ENCODE measurements around the gene TMEM245.

TMEM245 gene

GRCh38 chr9:109150925-109151545 lies 31.3 kb upstream of the TMEM245 start:
- no peak overlapping the region for H3K4me3 ChIP-seq (ENCODE audit: insufficient read depth in 1 of 2, low read depth in 1 of 2, low read length in 2 of 2)
- DNase-seq: no peak
- H3K23ac ChIP-seq (ENCODE audit: low read length in 2 of 2): no peak overlapping the region
- no peak overlapping the region for H3K4me2 ChIP-seq (ENCODE audit: low read length, poor library complexity, severe bottlenecking)
- H2BK5ac ChIP-seq (ENCODE audit: low read depth, low read length, poor library complexity, severe bottlenecking): no peak overlapping the region
- no peak overlapping the region for H3K18ac ChIP-seq (ENCODE audit: low read depth in 1 of 2, low read length in 2 of 2)
- H3K27me3 ChIP-seq (ENCODE audit: control insufficient read depth in 1 of 2, insufficient read depth in 1 of 2, low read length in 2 of 2): peaks cover 3 to 26% of the 10 kb centered on the region in 2 experiments
- no peak overlapping the region for H3K4ac ChIP-seq (ENCODE audit: low read depth in 1 of 2, low read length in 2 of 2)
- no peaks in the 10 kb centered on the region for H3K36me3 ChIP-seq (ENCODE audit: control insufficient read depth in 1 of 2, insufficient read depth in 2 of 2, low read depth in 1 of 2, low read length in 2 of 2)
- 79% methylated on average over 2 of the region's 3 CpGs for WGBS
- H2BK15ac ChIP-seq (ENCODE audit: low read depth, poor library complexity, severe bottlenecking): no peak overlapping the region
- H2AFZ ChIP-seq (ENCODE audit: low read depth, low read length): no peak overlapping the region
- no peak overlapping the region for H2BK12ac ChIP-seq (ENCODE audit: low read length in 2 of 2)
- H3K14ac ChIP-seq (ENCODE audit: low read length in 2 of 2): no peak overlapping the region
- H3K9me3 ChIP-seq (ENCODE audit: control insufficient read depth, low read length): peaks cover 7% of the 10 kb centered on the region
- no peaks in the 10 kb centered on the region for H3K79me1 ChIP-seq (replicated peaks; ENCODE audit: low read length, poor library complexity, severe bottlenecking)
- no peak overlapping the region for H4K8ac ChIP-seq (ENCODE audit: low read length)
- no peak overlapping the region for H2AK5ac ChIP-seq (ENCODE audit: low read length, severe bottlenecking)
- H3K9ac ChIP-seq (ENCODE audit: low read length): no peak overlapping the region
- no peak overlapping the region for H2BK120ac ChIP-seq (ENCODE audit: low read depth, low read length)
- H3K27ac ChIP-seq (ENCODE audit: low read length, poor library complexity, severe bottlenecking): no peak overlapping the region
- H3K4me1 ChIP-seq (ENCODE audit: control insufficient read depth, insufficient read depth, low read depth, low read length): no peaks in the 10 kb centered on the region
- no peak overlapping the region for H4K91ac ChIP-seq (ENCODE audit: low read length)

- H3K4me2 ChIP-seq (ENCODE audit: low read length, poor library complexity, severe bottlenecking): no peak overlapping the region
- H3K36me3 ChIP-seq (ENCODE audit: control insufficient read depth in 1 of 2, insufficient read depth in 2 of 2, low read depth in 1 of 2, low read length in 2 of 2): no peaks in the 10 kb centered on the region
- peaks cover 3 to 29% of the 10 kb centered on the region in 2 experiments for H3K27me3 ChIP-seq (ENCODE audit: control insufficient read depth in 1 of 2, insufficient read depth in 1 of 2, low read length in 2 of 2)
- no peak overlapping the region for H2BK5ac ChIP-seq (ENCODE audit: low read depth, low read length, poor library complexity, severe bottlenecking)
- H4K91ac ChIP-seq (ENCODE audit: low read length): no peak overlapping the region
- H3K4me1 ChIP-seq (ENCODE audit: control insufficient read depth, insufficient read depth, low read depth, low read length): no peaks in the 10 kb centered on the region
- DNase-seq: no peak
- H2AK5ac ChIP-seq (ENCODE audit: low read length, severe bottlenecking): no peak overlapping the region
- no peak overlapping the region for H3K18ac ChIP-seq (ENCODE audit: low read depth in 1 of 2, low read length in 2 of 2)
- H3K9me3 ChIP-seq (ENCODE audit: control insufficient read depth, low read length): peaks cover 7% of the 10 kb centered on the region
- no peak overlapping the region for H3K4ac ChIP-seq (ENCODE audit: low read depth in 1 of 2, low read length in 2 of 2)
- H3K14ac ChIP-seq (ENCODE audit: low read length in 2 of 2): no peak overlapping the region
- no peak overlapping the region for H2BK12ac ChIP-seq (ENCODE audit: low read length in 2 of 2)
- H3K27ac ChIP-seq (ENCODE audit: low read length, poor library complexity, severe bottlenecking): no peak overlapping the region
- no peak overlapping the region for H2BK15ac ChIP-seq (ENCODE audit: low read depth, poor library complexity, severe bottlenecking)
- H4K8ac ChIP-seq (ENCODE audit: low read length): no peak overlapping the region
- no peak overlapping the region for H2AFZ ChIP-seq (ENCODE audit: low read depth, low read length)
- H3K23ac ChIP-seq (ENCODE audit: low read length in 2 of 2): no peak overlapping the region
- no peak overlapping the region for H2BK120ac ChIP-seq (ENCODE audit: low read depth, low read length)
- no peak overlapping the region for H3K4me3 ChIP-seq (ENCODE audit: insufficient read depth in 1 of 2, low read depth in 1 of 2, low read length in 2 of 2)
- no peaks in the 10 kb centered on the region for H3K79me1 ChIP-seq (replicated peaks; ENCODE audit: low read length, poor library complexity, severe bottlenecking)
- H3K9ac ChIP-seq (ENCODE audit: low read length): no peak overlapping the region
- 96% methylated on average over 1 of the region's 4 CpGs for WGBS
These were observed 30.0 kb upstream of the TMEM245 start for GRCh38 chr9:109149722-109150121.

- Histone ChIP-seq H3K4me3 (ENCODE audit: insufficient read depth in 1 of 2, low read depth in 1 of 2, low read length in 2 of 2) (no peak overlapping the region), H2BK120ac (ENCODE audit: low read depth, low read length) (no peak overlapping the region), H3K27me3 (ENCODE audit: control insufficient read depth in 1 of 2, insufficient read depth in 1 of 2, low read length in 2 of 2) (peaks cover 3 to 29% of the 10 kb centered on the region in 2 experiments), H3K18ac (ENCODE audit: low read depth in 1 of 2, low read length in 2 of 2) (no peak overlapping the region), H3K9me3 (ENCODE audit: control insufficient read depth, low read length) (peaks cover 7% of the 10 kb centered on the region), H4K91ac (ENCODE audit: low read length) (no peak overlapping the region), H2BK12ac (ENCODE audit: low read length in 2 of 2) (no peak overlapping the region), H4K8ac (ENCODE audit: low read length) (no peak overlapping the region), H2AFZ (ENCODE audit: low read depth, low read length) (no peak overlapping the region), H2AK5ac (ENCODE audit: low read length, severe bottlenecking) (no peak overlapping the region), H2BK5ac (ENCODE audit: low read depth, low read length, poor library complexity, severe bottlenecking) (no peak overlapping the region), H3K4me2 (ENCODE audit: low read length, poor library complexity, severe bottlenecking) (no peak overlapping the region), H3K9ac (ENCODE audit: low read length) (no peak overlapping the region), H3K79me1 (replicated peaks; ENCODE audit: low read length, poor library complexity, severe bottlenecking) (no peaks in the 10 kb centered on the region), H3K14ac (ENCODE audit: low read length in 2 of 2) (no peak overlapping the region), H3K36me3 (ENCODE audit: control insufficient read depth in 1 of 2, insufficient read depth in 2 of 2, low read depth in 1 of 2, low read length in 2 of 2) (no peaks in the 10 kb centered on the region), H2BK15ac (ENCODE audit: low read depth, poor library complexity, severe bottlenecking) (no peak overlapping the region), H3K23ac (ENCODE audit: low read length in 2 of 2) (no peak overlapping the region), H3K4ac (ENCODE audit: low read depth in 1 of 2, low read length in 2 of 2) (no peak overlapping the region), H3K4me1 (ENCODE audit: control insufficient read depth, insufficient read depth, low read depth, low read length) (no peaks in the 10 kb centered on the region), H3K27ac (ENCODE audit: low read length, poor library complexity, severe bottlenecking) (no peak overlapping the region)
- 85% methylated on average over 3 of the region's 5 CpGs for WGBS
- DNase-seq: no peak
These were observed 29.3 kb upstream of the TMEM245 start for GRCh38 chr9:109149089-109149488.

- no peak for DNase-seq
- Histone ChIP-seq H3K23ac (ENCODE audit: low read length in 2 of 2) (no peak overlapping the region), H4K91ac (ENCODE audit: low read length) (no peak overlapping the region), H3K27me3 (ENCODE audit: control insufficient read depth in 1 of 2, insufficient read depth in 1 of 2, low read length in 2 of 2) (peaks cover 0 to 25% of the 10 kb centered on the region in 2 experiments), H2AK5ac (ENCODE audit: low read length, severe bottlenecking) (no peak overlapping the region), H2BK120ac (ENCODE audit: low read depth, low read length) (no peak overlapping the region), H3K14ac (ENCODE audit: low read length in 2 of 2) (no peak overlapping the region), H3K4ac (ENCODE audit: low read depth in 1 of 2, low read length in 2 of 2) (no peak overlapping the region), H2BK15ac (ENCODE audit: low read depth, poor library complexity, severe bottlenecking) (no peak overlapping the region), H4K8ac (ENCODE audit: low read length) (no peak overlapping the region), H3K9me3 (ENCODE audit: control insufficient read depth, low read length) (no peaks in the 10 kb centered on the region), H2BK5ac (ENCODE audit: low read depth, low read length, poor library complexity, severe bottlenecking) (no peak overlapping the region), H3K4me2 (ENCODE audit: low read length, poor library complexity, severe bottlenecking) (no peak overlapping the region), H3K79me1 (replicated peaks; ENCODE audit: low read length, poor library complexity, severe bottlenecking) (no peaks in the 10 kb centered on the region), H2BK12ac (ENCODE audit: low read length in 2 of 2) (no peak overlapping the region), H3K18ac (ENCODE audit: low read depth in 1 of 2, low read length in 2 of 2) (no peak overlapping the region), H3K36me3 (ENCODE audit: control insufficient read depth in 1 of 2, insufficient read depth in 2 of 2, low read depth in 1 of 2, low read length in 2 of 2) (no peaks in the 10 kb centered on the region), H3K9ac (ENCODE audit: low read length) (no peak overlapping the region), H2AFZ (ENCODE audit: low read depth, low read length) (no peak overlapping the region), H3K27ac (ENCODE audit: low read length, poor library complexity, severe bottlenecking) (no peak overlapping the region), H3K4me3 (ENCODE audit: insufficient read depth in 1 of 2, low read depth in 1 of 2, low read length in 2 of 2) (no peak overlapping the region), H3K4me1 (ENCODE audit: control insufficient read depth, insufficient read depth, low read depth, low read length) (no peaks in the 10 kb centered on the region)
- 81% methylated on average over 5 of the region's 6 CpGs for WGBS
These were observed 25.3 kb upstream of the TMEM245 start for GRCh38 chr9:109145051-109145450.

Data from mesenchymal stem cell (in vitro differentiated cells and primary cell).